Gastroesophageal sphincter (tissue), 3 donors: ENCODE measurements around the gene LRRC1.

Source experiments
- CTCF ChIP-seq, 4 experiments: fragments of 200-600 bp in 2 of 4; fragments of 450-650 bp in 2 of 4; sonication (generic) in 1 of 4; IDR thresholded peaks; one replicate each; pipeline ENCODE4 v1.5.1; 2017 to 2019; ENCODE audit warnings: antibody characterized with exemption in 4 of 4, mild to moderate bottlenecking in 2 of 4, moderate library complexity in 2 of 4
- EP300 ChIP-seq: sonication (generic); formaldehyde crosslinking; IDR thresholded peaks from one replicate; pipeline ENCODE4 v1.6.1; 2017; ENCODE audit warnings: antibody characterized with exemption, mild to moderate bottlenecking
- POLR2A ChIP-seq, 2 donors: fragments of 450-650 bp; IDR thresholded peaks; one replicate each; pipeline ENCODE4 v1.6.1; 2017; ENCODE audit warnings: antibody characterized with exemption in 2 of 2, mild to moderate bottlenecking in 2 of 2, moderate library complexity in 1 of 2
- POLR2AphosphoS5 ChIP-seq: sonication (generic); formaldehyde crosslinking; IDR thresholded peaks from one replicate; pipeline ENCODE4 v1.6.1; 2017; ENCODE audit warnings: antibody characterized with exemption

GRCh38 chr6:53938810-53939209 is 144.0 kb downstream of the LRRC1 start:
- TF ChIP-seq CTCF (IDR thresholded peaks at IDR 0.05): no peak
- TF ChIP-seq POLR2AphosphoS5: no peak
- TF ChIP-seq EP300: no peak
- TF ChIP-seq POLR2A (IDR thresholded peaks at IDR 0.05): no peak
